OCI-LY1 (cell line): ENCODE results near the gene EML1.

Experiments
- H2AFZ ChIP-seq: fragments of 200-600 bp; sonication (generic), shearing (Covaris generic); 2 replicates; pipeline ENCODE4 v1.6.0; 2014; ENCODE audit warnings: antibody characterized with exemption, mild to moderate bottlenecking, low read length
- H3F3A ChIP-seq: fragments of 200-600 bp; sonication (generic), shearing (Covaris generic); 2 replicates; pipeline ENCODE4 v1.6.0; 2014; ENCODE audit warnings: mild to moderate bottlenecking, antibody characterized with exemption, low read length, moderate library complexity; ENCODE audit not compliant: insufficient read depth
- H3K27ac ChIP-seq: fragments of 200-600 bp; sonication (generic); 2 replicates; pipeline ENCODE4 v1.5.1; 2014; ENCODE audit warnings: low read length, mixed run types, mild to moderate bottlenecking, low read depth; ENCODE audit not compliant: poor library complexity, severe bottlenecking
- H3K27me3 ChIP-seq: fragments of 200-600 bp; sonication (generic); 2 replicates; pipeline ENCODE4 v1.6.0; 2014; ENCODE audit warnings: antibody characterized with exemption, mild to moderate bottlenecking, low read length, moderate library complexity; ENCODE audit not compliant: insufficient read depth
- H3K36me3 ChIP-seq: fragments of 200-600 bp; sonication (generic); 2 replicates; pipeline ENCODE4 v1.6.1; 2014; ENCODE audit warnings: mild to moderate bottlenecking, antibody characterized with exemption, low read length, moderate library complexity, mixed read lengths; ENCODE audit not compliant: insufficient read depth
- H3K4me1 ChIP-seq: fragments of 200-600 bp; sonication (generic); 2 replicates; pipeline ENCODE4 v1.5.1; 2014; ENCODE audit warnings: mild to moderate bottlenecking, low read length, moderate library complexity; ENCODE audit not compliant: insufficient read depth, severe bottlenecking
- H3K4me2 ChIP-seq: fragments of 200-600 bp; sonication (generic), shearing (Covaris generic); 2 replicates; pipeline ENCODE4 v1.6.1; 2014; ENCODE audit warnings: low read length
- H3K4me3 ChIP-seq: fragments of 200-600 bp; sonication (generic); 2 replicates; pipeline ENCODE4 v1.5.1; 2014; ENCODE audit warnings: low read length, low read depth, mild to moderate bottlenecking, mixed read lengths; ENCODE audit not compliant: poor library complexity, severe bottlenecking
- H3K79me2 ChIP-seq: fragments of 200-600 bp; shearing (Covaris generic); 2 replicates; pipeline ENCODE4 v1.6.1; 2016; ENCODE audit warnings: mixed run types, low read length, mixed read lengths; ENCODE audit not compliant: insufficient read depth
- H3K9ac ChIP-seq: fragments of 200-600 bp; sonication (generic), shearing (Covaris generic); 2 replicates; pipeline ENCODE4 v1.6.1; 2014; ENCODE audit warnings: mild to moderate bottlenecking, low read length, mixed read lengths
- H3K9me2 ChIP-seq: fragments of 200-600 bp; sonication (generic), shearing (Covaris generic); 2 replicates; pipeline ENCODE4 v1.6.1; 2014; ENCODE audit warnings: low read depth, mild to moderate bottlenecking, low read length, mixed read lengths
- H3K9me3 ChIP-seq: fragments of 200-600 bp; shearing (Covaris generic); 2 replicates; pipeline ENCODE4 v1.6.1; 2014; ENCODE audit warnings: low read length, mixed read lengths
- H4K20me1 ChIP-seq: fragments of 200-600 bp; sonication (generic), shearing (Covaris generic); 2 replicates; pipeline ENCODE4 v1.6.0; 2016; ENCODE audit warnings: mild to moderate bottlenecking, low read length; ENCODE audit not compliant: insufficient read depth
- CTCF ChIP-seq: fragments of 200-600 bp; sonication (generic), shearing (Covaris generic); IDR thresholded peaks from 2 replicates; pipeline ENCODE4 v1.5.1; 2017; ENCODE audit warnings: mild to moderate bottlenecking, antibody characterized with exemption, low read length, moderate library complexity, mixed read lengths
- EZH2 ChIP-seq: fragments of 200-600 bp; sonication (generic), shearing (Covaris generic); IDR thresholded peaks from 2 replicates; pipeline ENCODE4 v1.8.0; 2017; ENCODE audit warnings: borderline replicate concordance, mixed run types, mild to moderate bottlenecking, antibody characterized with exemption, low read length, moderate library complexity, mixed read lengths

EML1 gene

GRCh38 chr14:99784508-99784907, 8.7 kb upstream of the EML1 start:
- TF ChIP-seq CTCF (no peak), EZH2 (no peak)

GRCh38 chr14:99785426-99785825, 7.8 kb upstream of the EML1 start:
- H3K9ac ChIP-seq, result no peak overlapping the region
- no peaks in the 10 kb centered on the region for H3K36me3 ChIP-seq
- no peaks in the 10 kb centered on the region for H3K9me3 ChIP-seq
- H3K27ac ChIP-seq, result no peak overlapping the region
- TF ChIP-seq EZH2 (no peak), CTCF (no peak)
- H2AFZ ChIP-seq, result no peak overlapping the region
- H3K27me3 ChIP-seq, result peaks cover 8% of the 10 kb centered on the region; the same call in 1 of the 2 replicates
- no peaks in the 10 kb centered on the region for H3K4me1 ChIP-seq
- H3F3A ChIP-seq, result no peaks in the 10 kb centered on the region; the same call in 1 of the 2 replicates
- no peaks in the 10 kb centered on the region for H3K79me2 ChIP-seq
- H3K9me2 ChIP-seq, result no peaks in the 10 kb centered on the region
- H4K20me1 ChIP-seq, result no peaks in the 10 kb centered on the region
- no peak overlapping the region for H3K4me3 ChIP-seq
- H3K4me2 ChIP-seq, result no peak overlapping the region

More at GRCh38 chr14:99784508-99784907, 8.7 kb upstream of the EML1 start:
- no peak overlapping the region for H3K9ac ChIP-seq
- 0 out of 2 replicates have a peak, but pooled peaks cover 6% of the 10 kb centered on the region for H3K27me3 ChIP-seq
- no peaks in the 10 kb centered on the region for H3K9me2 ChIP-seq
- no peaks in the 10 kb centered on the region for H3K79me2 ChIP-seq
- no peak overlapping the region for H3K4me2 ChIP-seq
- H3K4me1 ChIP-seq, result no peaks in the 10 kb centered on the region
- no peaks in the 10 kb centered on the region; the same call in 1 of the 2 replicates for H3F3A ChIP-seq
- no peaks in the 10 kb centered on the region for H3K36me3 ChIP-seq
- no peak overlapping the region for H2AFZ ChIP-seq
- no peak overlapping the region for H3K27ac ChIP-seq
- no peak overlapping the region for H3K4me3 ChIP-seq
- H4K20me1 ChIP-seq, result no peaks in the 10 kb centered on the region
- no peaks in the 10 kb centered on the region for H3K9me3 ChIP-seq

- H3K79me2 ChIP-seq, result no peaks in the 10 kb centered on the region
- no peaks in the 10 kb centered on the region; the same call in 1 of the 2 replicates for H3F3A ChIP-seq
- H3K4me1 ChIP-seq, result no peaks in the 10 kb centered on the region
- no peak overlapping the region for H3K4me3 ChIP-seq
- H3K27me3 ChIP-seq, result peaks cover 9% of the 10 kb centered on the region; the same call in 1 of the 2 replicates
- H3K4me2 ChIP-seq, result no peak overlapping the region
- TF ChIP-seq CTCF, result no peak
- no peak for TF ChIP-seq EZH2
- no peak overlapping the region for H3K27ac ChIP-seq
- no peak overlapping the region for H3K9ac ChIP-seq
- H2AFZ ChIP-seq, result no peak overlapping the region
- H3K9me2 ChIP-seq, result no peaks in the 10 kb centered on the region
- H3K9me3 ChIP-seq, result no peaks in the 10 kb centered on the region
- no peaks in the 10 kb centered on the region for H4K20me1 ChIP-seq
- H3K36me3 ChIP-seq, result no peaks in the 10 kb centered on the region
Measured at GRCh38 chr14:99786511-99786989, 6.7 kb upstream of the EML1 start.
